Nephron progenitor cell (in vitro differentiated cells): ENCODE results near the gene CHAMP1.
A peak's percentile ranks its signal among the peaks of the same experiment; 100 is the strongest.

ENCODE experiments used
- DNase-seq: peaks from one replicate; pipeline ENCODE4 v3.0.0; 2021
- H3K27ac Mint-ChIP-seq: 2 replicates; pipeline ENCODE4 v1.8.0; 2021; ENCODE audit warnings: mild to moderate bottlenecking, moderate library complexity, mixed read lengths
- H3K27me3 Mint-ChIP-seq: 2 replicates; pipeline ENCODE4 v1.8.0; 2021; ENCODE audit warnings: mild to moderate bottlenecking, low read depth, mixed read lengths; ENCODE audit not compliant: poor library complexity
- H3K36me3 Mint-ChIP-seq: 2 replicates; pipeline ENCODE4 v1.8.0; 2021; ENCODE audit warnings: low read depth, mixed read lengths
- H3K4me1 Mint-ChIP-seq: 2 replicates; pipeline ENCODE4 v1.8.0; 2021; ENCODE audit warnings: mixed read lengths
- H3K4me3 Mint-ChIP-seq: 2 replicates; pipeline ENCODE4 v1.8.0; 2021; ENCODE audit warnings: mild to moderate bottlenecking, moderate library complexity, mixed read lengths
- H3K9me3 Mint-ChIP-seq: 2 replicates; pipeline ENCODE4 v1.8.0; 2021; ENCODE audit warnings: mild to moderate bottlenecking, moderate library complexity, mixed read lengths
- TF ChIP-seq, protein P1 (sequence below): fragments of 200-600 bp; sonication (generic); IDR thresholded peaks from 2 replicates; pipeline ENCODE4 v1.5.0; 2021; ENCODE audit warnings: antibody characterized with exemption

CHAMP1 gene

DNA sequence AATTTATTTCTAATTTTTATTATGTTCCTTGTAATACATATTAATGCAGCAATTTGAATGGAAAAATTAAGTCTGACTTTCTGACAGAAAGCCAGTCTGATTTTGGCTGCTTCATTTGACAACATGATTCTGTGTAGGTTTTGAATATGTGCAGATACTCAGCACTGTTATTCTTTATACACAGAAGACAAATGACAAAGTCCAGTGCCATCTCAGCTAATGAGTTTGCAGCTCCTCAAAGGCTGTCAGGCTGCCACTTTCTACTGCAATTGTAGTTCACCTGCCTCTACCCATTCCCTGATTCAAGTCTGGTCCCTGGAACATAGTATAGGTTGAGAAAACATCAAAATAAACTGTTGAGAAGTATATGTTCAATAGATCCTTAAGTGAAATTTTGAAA lies 2.9 kb upstream of the CHAMP1 start:
- H3K4me3 Mint-ChIP-seq, result no peak overlapping the region
- H3K27ac Mint-ChIP-seq, result no peak overlapping the region
- no peak for DNase-seq
- H3K9me3 Mint-ChIP-seq, result no peaks in the 10 kb centered on the region
- H3K36me3 Mint-ChIP-seq, result peaks cover 18% of the 10 kb centered on the region
- TF ChIP-seq, protein P1, sequence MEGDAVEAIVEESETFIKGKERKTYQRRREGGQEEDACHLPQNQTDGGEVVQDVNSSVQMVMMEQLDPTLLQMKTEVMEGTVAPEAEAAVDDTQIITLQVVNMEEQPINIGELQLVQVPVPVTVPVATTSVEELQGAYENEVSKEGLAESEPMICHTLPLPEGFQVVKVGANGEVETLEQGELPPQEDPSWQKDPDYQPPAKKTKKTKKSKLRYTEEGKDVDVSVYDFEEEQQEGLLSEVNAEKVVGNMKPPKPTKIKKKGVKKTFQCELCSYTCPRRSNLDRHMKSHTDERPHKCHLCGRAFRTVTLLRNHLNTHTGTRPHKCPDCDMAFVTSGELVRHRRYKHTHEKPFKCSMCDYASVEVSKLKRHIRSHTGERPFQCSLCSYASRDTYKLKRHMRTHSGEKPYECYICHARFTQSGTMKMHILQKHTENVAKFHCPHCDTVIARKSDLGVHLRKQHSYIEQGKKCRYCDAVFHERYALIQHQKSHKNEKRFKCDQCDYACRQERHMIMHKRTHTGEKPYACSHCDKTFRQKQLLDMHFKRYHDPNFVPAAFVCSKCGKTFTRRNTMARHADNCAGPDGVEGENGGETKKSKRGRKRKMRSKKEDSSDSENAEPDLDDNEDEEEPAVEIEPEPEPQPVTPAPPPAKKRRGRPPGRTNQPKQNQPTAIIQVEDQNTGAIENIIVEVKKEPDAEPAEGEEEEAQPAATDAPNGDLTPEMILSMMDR, result no peak
- no peaks in the 10 kb centered on the region for H3K27me3 Mint-ChIP-seq
- peaks cover 36% of the 10 kb centered on the region for H3K4me1 Mint-ChIP-seq

DNA sequence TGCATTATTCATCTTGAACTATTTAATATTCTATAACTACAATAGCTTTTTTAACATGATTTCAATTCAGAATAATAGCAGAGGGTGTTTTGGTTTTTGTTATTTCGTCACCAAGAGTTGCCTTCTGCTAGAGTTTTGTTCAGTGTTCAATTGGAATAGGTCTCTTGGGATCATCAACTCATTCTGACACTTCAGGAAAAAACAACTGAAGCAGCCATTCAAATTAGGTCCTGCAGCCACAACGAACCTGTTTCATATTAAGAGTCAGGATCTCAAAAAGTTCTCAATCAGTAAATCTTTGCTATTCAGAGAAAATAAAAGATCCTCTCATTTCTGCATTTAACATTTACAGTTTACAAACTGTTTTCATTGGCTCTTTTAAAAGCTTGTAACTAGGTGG lies 2.4 kb upstream of the CHAMP1 start:
- no peak for DNase-seq
- Mint-ChIP-seq H3K27ac (no peak overlapping the region), H3K36me3 (peaks cover 18% of the 10 kb centered on the region), H3K27me3 (no peaks in the 10 kb centered on the region), H3K4me1 (peaks cover 41% of the 10 kb centered on the region), H3K9me3 (no peaks in the 10 kb centered on the region), H3K4me3 (no peak overlapping the region)
- TF ChIP-seq, protein P1, result no peak

DNA sequence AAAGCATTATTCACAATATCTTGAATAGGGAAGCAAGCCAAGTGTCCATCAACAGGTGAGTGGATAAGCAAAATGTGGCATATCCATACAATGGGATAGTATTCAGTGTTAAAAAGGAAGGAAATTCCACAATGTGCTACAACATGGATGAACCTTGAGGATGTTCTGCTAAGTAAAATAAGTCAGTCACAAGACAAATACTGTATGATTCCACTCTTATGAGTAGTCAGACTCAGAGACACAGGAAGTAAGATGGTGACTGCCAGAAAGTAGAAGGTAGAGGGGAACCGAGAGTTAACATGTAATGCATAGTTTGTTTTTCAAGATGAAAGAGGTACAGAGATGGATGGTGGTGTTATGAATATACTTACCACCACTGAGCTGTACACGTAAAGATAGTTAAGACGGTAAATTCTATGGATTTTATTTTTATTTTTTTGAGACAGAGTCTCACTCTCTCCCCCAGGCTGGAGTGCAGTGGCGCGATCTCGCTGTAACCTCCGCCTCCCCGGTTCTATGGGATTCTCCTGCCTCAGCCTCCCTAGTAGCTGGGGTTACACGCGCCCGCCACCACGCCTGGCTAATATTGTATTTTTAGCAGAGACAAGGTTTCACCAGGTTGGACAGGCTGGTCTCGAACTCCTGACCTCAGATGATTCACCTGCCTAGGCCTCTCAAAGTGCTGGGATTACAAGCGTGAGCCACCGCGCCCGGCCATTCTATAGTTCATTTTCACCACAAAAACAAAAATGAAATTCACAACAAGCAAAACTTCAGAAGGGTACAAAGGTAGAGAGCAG lies 1.0 kb upstream of the CHAMP1 start:
- Mint-ChIP-seq H3K4me3 (peak overlapping the region; percentile 87), H3K4me1 (peaks cover 50% of the 10 kb centered on the region), H3K9me3 (no peaks in the 10 kb centered on the region), H3K27ac (peak overlapping the region; percentile 48), H3K36me3 (peaks cover 23% of the 10 kb centered on the region), H3K27me3 (no peaks in the 10 kb centered on the region)
- TF ChIP-seq, protein P1, result no peak
- no peak for DNase-seq

DNA sequence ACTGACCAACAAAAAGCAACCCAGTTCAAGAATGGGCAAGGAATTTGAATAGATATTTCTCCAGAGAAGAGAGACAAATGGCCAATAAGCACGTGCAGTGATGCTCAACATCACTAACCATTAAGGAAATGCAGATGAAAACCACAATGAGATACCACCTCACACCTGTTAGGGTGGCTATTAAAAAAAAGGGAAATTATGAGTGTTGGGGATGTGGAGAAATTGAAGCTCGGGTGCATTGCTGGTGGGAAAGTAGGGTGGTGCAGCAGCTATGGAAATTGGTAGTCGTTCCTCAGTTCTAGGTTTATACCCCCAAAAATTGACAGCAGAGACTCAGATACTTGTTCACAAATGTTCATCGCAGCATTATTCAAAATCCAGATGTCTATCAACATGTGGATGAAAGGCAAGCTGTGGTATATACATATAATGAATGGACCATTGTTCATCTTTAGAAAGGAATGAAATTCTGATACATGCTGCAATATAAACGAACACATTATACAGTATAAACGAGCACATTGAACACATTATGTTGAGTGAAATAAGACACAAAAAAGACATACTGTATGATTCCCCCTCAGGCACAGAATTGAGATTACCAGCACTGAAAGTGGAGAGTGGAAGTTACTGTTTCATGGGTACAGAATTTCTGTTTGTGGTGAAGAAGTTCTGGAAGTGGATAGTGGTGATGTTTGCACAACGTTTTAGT lies 927 bp downstream of the CHAMP1 start:
- TF ChIP-seq, protein P1, result no peak
- H3K9me3 Mint-ChIP-seq, result peaks cover 9% of the 10 kb centered on the region
- peaks cover 67% of the 10 kb centered on the region for H3K4me1 Mint-ChIP-seq
- peak overlapping the region; percentile 88 for H3K4me3 Mint-ChIP-seq
- no peaks in the 10 kb centered on the region for H3K27me3 Mint-ChIP-seq
- DNase-seq, result no peak
- peaks cover 43% of the 10 kb centered on the region for H3K36me3 Mint-ChIP-seq
- no peak overlapping the region for H3K27ac Mint-ChIP-seq

DNA sequence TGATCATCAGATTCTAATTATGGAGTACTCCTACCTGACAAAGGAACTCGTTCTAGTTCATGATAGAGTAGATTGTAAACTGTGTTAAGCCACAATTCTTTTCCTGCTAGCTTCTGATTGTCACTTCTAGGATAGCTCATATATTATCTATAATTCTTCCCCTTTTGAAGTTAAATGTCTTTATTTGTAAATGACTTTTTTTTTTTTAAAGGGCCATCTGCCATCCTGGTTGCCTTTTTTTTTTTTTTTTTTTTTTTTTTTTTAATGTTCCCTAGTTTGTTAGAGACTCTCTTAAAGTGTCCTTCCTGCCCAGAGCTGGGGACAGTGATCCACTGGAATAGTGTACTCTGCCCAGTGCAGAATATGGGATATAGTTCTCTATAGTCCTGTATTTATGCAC lies 4.3 kb downstream of the CHAMP1 start:
- H3K4me1 Mint-ChIP-seq, result peaks cover 46% of the 10 kb centered on the region
- no peak overlapping the region for H3K27ac Mint-ChIP-seq
- DNase-seq, result no peak
- no peaks in the 10 kb centered on the region for H3K27me3 Mint-ChIP-seq
- TF ChIP-seq, protein P1, result no peak
- peaks cover 15% of the 10 kb centered on the region for H3K9me3 Mint-ChIP-seq
- no peak overlapping the region for H3K4me3 Mint-ChIP-seq
- peaks cover 77% of the 10 kb centered on the region for H3K36me3 Mint-ChIP-seq
